ENCODE measurements around the gene ZBTB40. TPM values are rescaled to one million over a fixed set of nuclear protein-coding genes. Genes with fewer than 3 reads are reported as not detected.

Gene ZBTB40
- total RNA-seq, 2 donors from 2014 or later: 11.2 to 20.1 TPM

- H3K4me1 ChIP-seq: peaks cover 16% of the 10 kb centered on the region
- H3K36me3 ChIP-seq (replicated peaks in 1 of 2; ENCODE audit: insufficient read depth in 1 of 2, low read depth in 2 of 2): no peaks in the 10 kb centered on the region
- H3K27me3 ChIP-seq: no peaks in the 10 kb centered on the region
- no peak for ATAC-seq
- no peaks in the 10 kb centered on the region for H3K9me3 ChIP-seq
- TF ChIP-seq, protein P1, sequence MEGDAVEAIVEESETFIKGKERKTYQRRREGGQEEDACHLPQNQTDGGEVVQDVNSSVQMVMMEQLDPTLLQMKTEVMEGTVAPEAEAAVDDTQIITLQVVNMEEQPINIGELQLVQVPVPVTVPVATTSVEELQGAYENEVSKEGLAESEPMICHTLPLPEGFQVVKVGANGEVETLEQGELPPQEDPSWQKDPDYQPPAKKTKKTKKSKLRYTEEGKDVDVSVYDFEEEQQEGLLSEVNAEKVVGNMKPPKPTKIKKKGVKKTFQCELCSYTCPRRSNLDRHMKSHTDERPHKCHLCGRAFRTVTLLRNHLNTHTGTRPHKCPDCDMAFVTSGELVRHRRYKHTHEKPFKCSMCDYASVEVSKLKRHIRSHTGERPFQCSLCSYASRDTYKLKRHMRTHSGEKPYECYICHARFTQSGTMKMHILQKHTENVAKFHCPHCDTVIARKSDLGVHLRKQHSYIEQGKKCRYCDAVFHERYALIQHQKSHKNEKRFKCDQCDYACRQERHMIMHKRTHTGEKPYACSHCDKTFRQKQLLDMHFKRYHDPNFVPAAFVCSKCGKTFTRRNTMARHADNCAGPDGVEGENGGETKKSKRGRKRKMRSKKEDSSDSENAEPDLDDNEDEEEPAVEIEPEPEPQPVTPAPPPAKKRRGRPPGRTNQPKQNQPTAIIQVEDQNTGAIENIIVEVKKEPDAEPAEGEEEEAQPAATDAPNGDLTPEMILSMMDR (IDR thresholded peaks at IDR 0.05): no peak
- TF ChIP-seq POLR2A (IDR thresholded peaks at IDR 0.05): no peak
- WGBS, 2 donors: 58 to 65% methylated on average over 2 to 3 of the region's 3 CpGs
- no peak for DNase-seq
- no peak overlapping the region for H3K4me3 ChIP-seq
- no peak overlapping the region for H3K27ac ChIP-seq
- intact Hi-C loops (cut with DNase I): no loop called here
Measured at GRCh38 chr1:22408230-22408629, 43.4 kb upstream of the ZBTB40 start.

DNA sequence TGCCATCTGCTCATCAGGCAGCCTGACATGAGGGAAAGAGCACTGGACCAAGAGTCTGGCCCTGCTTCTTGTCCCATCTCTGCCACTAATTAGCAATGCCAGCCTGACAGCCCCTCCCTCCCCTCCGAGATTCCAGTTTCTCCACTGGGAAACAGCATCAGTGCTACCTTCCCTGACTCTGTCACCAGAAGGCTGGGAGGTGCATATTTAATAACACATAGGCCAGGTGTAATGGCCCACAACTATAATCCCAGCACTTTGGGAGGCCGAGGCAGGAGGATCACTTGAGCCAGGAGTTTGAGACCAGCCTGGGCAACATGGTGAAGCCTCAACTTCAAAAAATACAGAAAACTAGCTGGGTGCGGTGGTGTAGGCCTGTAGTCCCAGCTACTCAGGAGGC, 41.2 kb upstream of the ZBTB40 start:
- Histone ChIP-seq H3K36me3 (replicated peaks in 1 of 2; ENCODE audit: insufficient read depth in 1 of 2, low read depth in 2 of 2) (no peaks in the 10 kb centered on the region), H3K27me3 (no peaks in the 10 kb centered on the region), H3K27ac (no peak overlapping the region), H3K4me3 (no peak overlapping the region), H3K4me1 (peaks cover 35% of the 10 kb centered on the region), H3K9me3 (no peaks in the 10 kb centered on the region)
- ATAC-seq (no peak), DNase-seq (no peak)
- WGBS, 2 donors: 90% methylated on average over 3 of the region's 3 CpGs
- intact Hi-C loops (cut with DNase I): loop anchor here (10.0 kb wide), 1 partner anchor 276 kb away; no protein-coding TSS in a partner anchor
- TF ChIP-seq POLR2A (IDR thresholded peaks at IDR 0.05): no peak
- TF ChIP-seq, protein P1 (IDR thresholded peaks at IDR 0.05): no peak

GRCh38 chr1:22410928-22411495, 40.6 kb upstream of the ZBTB40 start:
- 91 to 97% methylated on average over 10 of the region's 10 CpGs for WGBS, 2 donors
- no peak overlapping the region for H3K27ac ChIP-seq
- peaks cover 38% of the 10 kb centered on the region for H3K4me1 ChIP-seq
- no peak overlapping the region for H3K4me3 ChIP-seq
- TF ChIP-seq, protein P1 (IDR thresholded peaks at IDR 0.05): no peak
- TF ChIP-seq POLR2A (IDR thresholded peaks at IDR 0.05): no peak
- H3K27me3 ChIP-seq: no peaks in the 10 kb centered on the region
- intact Hi-C loops (cut with DNase I): loop anchor here (10.0 kb wide), 1 partner anchor 276 kb away; no protein-coding TSS in a partner anchor
- H3K36me3 ChIP-seq (replicated peaks in 1 of 2; ENCODE audit: insufficient read depth in 1 of 2, low read depth in 2 of 2): no peaks in the 10 kb centered on the region
- H3K9me3 ChIP-seq: no peaks in the 10 kb centered on the region
- DNase-seq (no peak), ATAC-seq (no peak)

DNA sequence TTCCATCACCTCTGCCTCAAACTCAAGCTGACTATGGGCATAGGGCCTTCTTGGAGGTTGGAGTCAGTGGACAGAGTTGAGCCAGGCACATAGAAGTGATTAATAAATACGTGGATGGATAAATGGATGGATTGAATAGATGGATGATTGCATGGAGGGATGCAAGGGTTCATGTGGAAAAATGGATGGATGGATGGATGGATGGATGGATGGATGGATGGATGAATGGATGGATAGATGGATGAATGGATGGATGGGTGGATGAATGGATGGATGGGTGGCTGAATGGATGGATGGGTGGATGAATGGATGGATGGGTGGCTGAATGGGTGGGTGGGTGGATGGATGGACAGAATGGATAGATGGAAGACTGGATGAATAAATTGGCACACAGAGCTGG, 40.1 kb upstream of the ZBTB40 start:
- 83 to 85% methylated on average over 1 of the region's 1 CpG for WGBS, 2 donors
- TF ChIP-seq POLR2A (IDR thresholded peaks at IDR 0.05): no peak
- TF ChIP-seq, protein P1 (IDR thresholded peaks at IDR 0.05): no peak
- no peaks in the 10 kb centered on the region for H3K27me3 ChIP-seq
- peak overlapping the region in 1 of 4 donors; percentile 89 for H3K27ac ChIP-seq
- DNase-seq (no peak), ATAC-seq (no peak)
- no peak overlapping the region for H3K4me3 ChIP-seq
- H3K9me3 ChIP-seq: no peaks in the 10 kb centered on the region
- H3K36me3 ChIP-seq (replicated peaks in 1 of 2; ENCODE audit: insufficient read depth in 1 of 2, low read depth in 2 of 2): no peaks in the 10 kb centered on the region
- peaks cover 43% of the 10 kb centered on the region for H3K4me1 ChIP-seq
- intact Hi-C loops (cut with DNase I): loop anchor here (10.0 kb wide), 1 partner anchor 277 kb away; no protein-coding TSS in a partner anchor
